ENCODE results near the gene OXER1.

OXER1 gene

DNA sequence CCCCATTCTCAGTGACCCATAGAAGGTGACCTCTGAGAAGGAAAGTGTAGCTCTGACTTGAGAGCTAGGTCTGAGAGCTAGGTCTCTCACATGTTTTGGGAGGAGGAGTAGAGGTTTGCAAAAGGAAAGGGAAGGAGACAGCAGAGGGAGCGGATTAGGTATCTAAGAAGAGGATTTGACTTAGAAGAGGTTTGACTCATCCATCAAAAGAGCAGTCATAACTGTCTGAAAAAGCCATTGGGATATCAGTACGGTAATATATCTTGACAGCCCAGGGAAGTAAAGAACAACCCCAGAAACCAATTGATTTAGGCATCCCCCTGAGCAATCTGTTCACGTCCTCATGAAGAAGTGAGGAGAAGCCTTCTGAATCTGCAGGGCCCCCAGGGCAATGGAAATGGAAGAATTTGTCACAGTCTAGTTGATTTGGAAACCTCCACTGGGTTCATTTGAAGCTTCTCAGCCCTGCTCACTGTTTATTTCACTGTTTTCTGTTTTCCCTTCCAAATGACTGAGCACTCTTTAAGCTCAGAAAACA lies 19.3 kb downstream of the OXER1 start:
- peaks cover 15% of the 10 kb centered on the region for H3K36me3 ChIP-seq (replicated peaks; ENCODE audit: low read depth, low read length)
- no peaks in the 10 kb centered on the region for H3K9me3 ChIP-seq (ENCODE audit: insufficient read depth, low read length)
- H3K4me2 ChIP-seq (ENCODE audit: low read length): no peak overlapping the region
- H3K27me3 ChIP-seq (ENCODE audit: low read depth, low read length): no peaks in the 10 kb centered on the region
- no peak overlapping the region for H2AFZ ChIP-seq (ENCODE audit: low read depth, low read length)
- H3K27ac ChIP-seq (ENCODE audit: low read length): no peak overlapping the region
- no peaks in the 10 kb centered on the region for H3K79me2 ChIP-seq (ENCODE audit: low read length)
- no peak overlapping the region for H3K9ac ChIP-seq (ENCODE audit: low read length)
- no peaks in the 10 kb centered on the region for H3K4me1 ChIP-seq (ENCODE audit: low read length)
- H4K20me1 ChIP-seq (ENCODE audit: insufficient read depth, low read length): no peaks in the 10 kb centered on the region
- no peak overlapping the region for H3K4me3 ChIP-seq (ENCODE audit: low read length)
- TF ChIP-seq, protein P1, sequence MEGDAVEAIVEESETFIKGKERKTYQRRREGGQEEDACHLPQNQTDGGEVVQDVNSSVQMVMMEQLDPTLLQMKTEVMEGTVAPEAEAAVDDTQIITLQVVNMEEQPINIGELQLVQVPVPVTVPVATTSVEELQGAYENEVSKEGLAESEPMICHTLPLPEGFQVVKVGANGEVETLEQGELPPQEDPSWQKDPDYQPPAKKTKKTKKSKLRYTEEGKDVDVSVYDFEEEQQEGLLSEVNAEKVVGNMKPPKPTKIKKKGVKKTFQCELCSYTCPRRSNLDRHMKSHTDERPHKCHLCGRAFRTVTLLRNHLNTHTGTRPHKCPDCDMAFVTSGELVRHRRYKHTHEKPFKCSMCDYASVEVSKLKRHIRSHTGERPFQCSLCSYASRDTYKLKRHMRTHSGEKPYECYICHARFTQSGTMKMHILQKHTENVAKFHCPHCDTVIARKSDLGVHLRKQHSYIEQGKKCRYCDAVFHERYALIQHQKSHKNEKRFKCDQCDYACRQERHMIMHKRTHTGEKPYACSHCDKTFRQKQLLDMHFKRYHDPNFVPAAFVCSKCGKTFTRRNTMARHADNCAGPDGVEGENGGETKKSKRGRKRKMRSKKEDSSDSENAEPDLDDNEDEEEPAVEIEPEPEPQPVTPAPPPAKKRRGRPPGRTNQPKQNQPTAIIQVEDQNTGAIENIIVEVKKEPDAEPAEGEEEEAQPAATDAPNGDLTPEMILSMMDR (IDR thresholded peaks at IDR 0.05; ENCODE audit: low read depth, low read length): no peak
- no peak for TF ChIP-seq EZH2phosphoT487 (IDR thresholded peaks at IDR 0.05; ENCODE audit: low read depth)

GRCh38 chr2:42743659-42743990 lies 20.3 kb downstream of the OXER1 start:
- Histone ChIP-seq H3K27me3 (ENCODE audit: low read depth, low read length) (no peaks in the 10 kb centered on the region), H2AFZ (ENCODE audit: low read depth, low read length) (no peak overlapping the region), H3K27ac (ENCODE audit: low read length) (no peak overlapping the region), H3K4me3 (ENCODE audit: low read length) (no peak overlapping the region), H4K20me1 (ENCODE audit: insufficient read depth, low read length) (no peaks in the 10 kb centered on the region), H3K9ac (ENCODE audit: low read length) (no peak overlapping the region), H3K79me2 (ENCODE audit: low read length) (no peaks in the 10 kb centered on the region), H3K9me3 (ENCODE audit: insufficient read depth, low read length) (no peaks in the 10 kb centered on the region), H3K36me3 (replicated peaks; ENCODE audit: low read depth, low read length) (peaks cover 14% of the 10 kb centered on the region), H3K4me2 (ENCODE audit: low read length) (no peak overlapping the region), H3K4me1 (ENCODE audit: low read length) (no peaks in the 10 kb centered on the region)
- TF ChIP-seq, protein P1 (IDR thresholded peaks at IDR 0.05; ENCODE audit: low read depth, low read length): no peak
- TF ChIP-seq EZH2phosphoT487 (IDR thresholded peaks at IDR 0.05; ENCODE audit: low read depth): no peak

GRCh38 chr2:42742740-42743658 lies 20.9 kb downstream of the OXER1 start:
- Histone ChIP-seq H3K36me3 (replicated peaks; ENCODE audit: low read depth, low read length) (peaks cover 12% of the 10 kb centered on the region), H3K27ac (ENCODE audit: low read length) (no peak overlapping the region), H3K4me2 (ENCODE audit: low read length) (no peak overlapping the region), H3K79me2 (ENCODE audit: low read length) (no peaks in the 10 kb centered on the region), H4K20me1 (ENCODE audit: insufficient read depth, low read length) (no peaks in the 10 kb centered on the region), H2AFZ (ENCODE audit: low read depth, low read length) (no peak overlapping the region), H3K4me3 (ENCODE audit: low read length) (no peak overlapping the region), H3K27me3 (ENCODE audit: low read depth, low read length) (no peaks in the 10 kb centered on the region), H3K4me1 (ENCODE audit: low read length) (no peaks in the 10 kb centered on the region), H3K9me3 (ENCODE audit: insufficient read depth, low read length) (no peaks in the 10 kb centered on the region), H3K9ac (ENCODE audit: low read length) (no peak overlapping the region)
- TF ChIP-seq EZH2phosphoT487 (IDR thresholded peaks at IDR 0.05; ENCODE audit: low read depth): no peak
- TF ChIP-seq, protein P1 (IDR thresholded peaks at IDR 0.05; ENCODE audit: low read depth, low read length): peak; percentile 22; the same call in 1 of the 2 replicates

DNA sequence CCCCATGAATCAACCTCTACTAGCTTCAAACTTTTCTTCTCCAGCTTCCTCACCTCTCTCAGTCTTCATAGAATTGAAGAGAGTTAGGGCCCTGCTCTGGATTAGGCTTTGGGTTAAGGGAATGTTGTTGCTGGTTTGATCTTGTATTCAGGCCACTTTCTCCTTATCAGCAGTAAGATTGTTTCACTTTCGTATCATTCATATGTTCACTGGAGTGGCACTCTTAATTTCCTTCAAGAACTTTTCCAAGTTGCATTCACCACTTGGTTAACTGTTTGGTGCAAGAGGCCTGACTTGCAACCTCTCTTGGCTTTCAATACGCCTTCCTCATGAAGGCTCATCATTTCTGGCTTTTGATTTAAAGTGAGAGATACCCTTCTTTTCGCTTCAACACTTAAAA lies 22.8 kb downstream of the OXER1 start:
- Histone ChIP-seq H4K20me1 (ENCODE audit: insufficient read depth, low read length) (no peaks in the 10 kb centered on the region), H3K4me3 (ENCODE audit: low read length) (no peak overlapping the region), H3K27me3 (ENCODE audit: low read depth, low read length) (no peaks in the 10 kb centered on the region), H3K9ac (ENCODE audit: low read length) (no peak overlapping the region), H2AFZ (ENCODE audit: low read depth, low read length) (no peak overlapping the region), H3K4me2 (ENCODE audit: low read length) (no peak overlapping the region), H3K79me2 (ENCODE audit: low read length) (no peaks in the 10 kb centered on the region), H3K27ac (ENCODE audit: low read length) (no peak overlapping the region), H3K36me3 (replicated peaks; ENCODE audit: low read depth, low read length) (peaks cover 28% of the 10 kb centered on the region), H3K4me1 (ENCODE audit: low read length) (no peaks in the 10 kb centered on the region), H3K9me3 (ENCODE audit: insufficient read depth, low read length) (0 out of 2 replicates have a peak, but pooled peaks cover under 1% of the 10 kb centered on the region)
- TF ChIP-seq EZH2phosphoT487 (IDR thresholded peaks at IDR 0.05; ENCODE audit: low read depth): no peak
- TF ChIP-seq, protein P1 (IDR thresholded peaks at IDR 0.05; ENCODE audit: low read depth, low read length): no peak

All from OCI-LY3 (cell line).